Dedifferentiated amniotic fluid mesenchymal stem cell (primary cell): ENCODE results near the gene TOX2.

Experiments used
- DNase-seq: peaks from one replicate; pipeline ENCODE4 v3.0.0-alpha.2; 2016; ENCODE audit errors: extremely low spot score

TOX2 gene

GRCh38 chr20:44019638-44020335, 105.1 kb downstream of the TOX2 start:
- DNase-seq: no peak

GRCh38 chr20:44020406-44021148, 105.9 kb downstream of the TOX2 start:
- no peak for DNase-seq

DNA sequence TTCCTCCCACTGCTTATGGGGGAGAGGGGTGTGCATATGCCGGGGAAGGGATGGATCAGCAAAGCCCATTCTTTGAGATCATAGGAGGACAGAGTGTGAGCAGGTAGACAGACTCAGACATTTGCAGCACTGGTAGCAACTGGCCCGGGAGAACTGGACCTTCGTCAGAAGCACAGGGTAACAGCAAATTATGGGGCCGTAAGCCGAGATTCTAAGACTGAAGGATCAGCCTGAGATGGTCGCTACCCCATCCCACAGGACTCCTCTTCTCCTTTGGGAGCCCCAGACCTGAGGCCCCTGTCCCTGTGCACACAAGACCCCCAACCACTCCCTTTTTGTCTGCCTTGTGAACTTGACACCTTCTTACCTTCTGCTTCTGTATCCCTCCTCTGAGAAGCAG, 106.5 kb downstream of the TOX2 start:
- no peak for DNase-seq

GRCh38 chr20:44021900-44022299, 107.2 kb downstream of the TOX2 start:
- no peak for DNase-seq

GRCh38 chr20:44022464-44022863, 107.8 kb downstream of the TOX2 start:
- no peak for DNase-seq

DNA sequence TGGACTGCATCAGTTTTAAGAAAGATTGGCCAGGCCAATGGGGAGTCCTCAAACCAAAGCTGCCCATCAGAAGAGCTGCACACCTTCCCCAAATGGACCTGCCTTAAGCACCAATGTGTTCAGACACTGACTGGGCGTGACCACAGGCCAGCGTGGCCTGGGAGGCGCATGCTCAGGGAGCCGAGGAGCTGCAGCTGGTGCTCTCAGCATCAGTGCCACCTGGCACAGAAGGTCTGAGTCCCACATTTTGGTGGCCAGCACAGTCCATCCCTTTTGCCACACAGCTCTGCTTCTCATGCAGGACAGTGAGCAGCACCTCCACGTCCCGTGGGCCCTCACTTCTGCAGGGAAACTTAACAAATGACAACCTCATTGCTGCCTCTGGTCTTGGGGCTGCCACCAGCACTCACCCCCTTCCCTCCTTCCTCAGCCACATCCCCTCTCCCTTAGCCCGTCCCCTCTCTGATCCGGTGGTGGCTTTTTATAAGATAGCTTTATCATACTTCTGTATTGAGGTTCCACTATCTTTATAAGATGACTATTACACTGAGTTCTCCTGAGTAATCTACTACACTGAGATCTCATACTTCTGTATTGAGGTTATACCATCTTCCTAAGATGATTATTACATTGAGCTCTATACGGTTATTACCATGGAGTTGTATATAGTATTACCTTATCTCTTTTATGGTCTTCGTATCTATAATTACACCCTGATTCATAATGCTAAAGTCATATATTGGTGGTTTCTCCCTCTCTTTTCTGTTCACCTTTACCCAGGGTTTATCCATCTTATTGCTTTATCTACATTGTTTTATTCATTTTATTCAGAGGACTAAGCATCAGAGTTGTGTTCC, 109.1 kb downstream of the TOX2 start:
- no peak for DNase-seq

DNA sequence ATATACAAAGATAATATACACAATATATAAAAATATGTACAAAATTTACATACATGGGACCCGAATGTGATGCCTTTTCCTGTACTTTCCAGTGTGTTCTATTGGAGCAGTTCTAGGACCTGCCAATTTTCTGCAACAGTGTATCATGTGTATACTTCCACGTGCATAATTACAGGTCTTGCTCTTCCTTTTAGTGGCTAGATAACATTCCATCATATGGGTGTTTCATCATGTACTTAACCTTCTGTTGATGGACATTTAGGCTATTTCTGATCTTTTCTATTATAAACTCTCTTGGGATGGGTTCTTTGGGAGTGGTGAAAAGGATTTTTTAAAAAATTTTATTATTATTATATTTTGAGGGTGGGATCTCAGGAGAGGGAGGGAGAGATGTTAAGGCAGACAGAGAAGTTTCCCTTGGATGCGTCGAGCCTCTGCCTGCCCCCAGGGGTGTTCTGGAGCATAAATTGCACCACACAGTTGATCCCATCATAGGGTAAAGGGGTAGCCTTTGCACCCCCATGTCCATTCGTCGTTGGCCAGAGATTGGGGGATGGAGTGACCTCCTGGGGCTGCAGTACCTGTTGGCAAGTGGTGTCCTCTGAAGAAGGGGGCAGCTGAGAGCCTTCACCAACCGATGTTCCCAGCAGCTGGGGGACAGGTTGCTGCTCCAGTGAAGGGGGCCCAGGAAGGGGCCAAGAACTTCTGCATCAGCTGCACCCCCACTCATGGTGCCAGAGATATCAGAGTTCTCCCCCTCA, 110.3 kb downstream of the TOX2 start:
- DNase-seq: no peak

DNA sequence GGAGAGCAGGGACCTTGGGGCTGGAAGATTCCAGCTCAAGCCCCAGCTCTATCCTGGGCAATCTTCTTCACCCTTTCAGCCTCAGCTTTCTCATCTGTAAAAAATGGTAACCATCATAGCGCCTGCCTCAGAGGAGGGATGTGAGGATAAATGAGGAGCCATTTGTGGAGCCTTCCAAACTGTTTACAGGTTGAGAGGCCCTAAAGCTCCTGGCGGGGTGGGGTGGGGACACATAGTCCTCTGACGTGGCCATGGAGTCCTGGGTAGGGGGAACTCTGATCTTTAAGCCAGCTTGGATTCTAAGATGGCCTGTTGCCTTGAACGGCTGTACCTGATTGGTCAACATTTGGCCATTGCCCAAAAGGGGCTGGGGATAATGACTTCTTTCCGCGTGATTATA, 111.1 kb downstream of the TOX2 start:
- no peak for DNase-seq

DNA sequence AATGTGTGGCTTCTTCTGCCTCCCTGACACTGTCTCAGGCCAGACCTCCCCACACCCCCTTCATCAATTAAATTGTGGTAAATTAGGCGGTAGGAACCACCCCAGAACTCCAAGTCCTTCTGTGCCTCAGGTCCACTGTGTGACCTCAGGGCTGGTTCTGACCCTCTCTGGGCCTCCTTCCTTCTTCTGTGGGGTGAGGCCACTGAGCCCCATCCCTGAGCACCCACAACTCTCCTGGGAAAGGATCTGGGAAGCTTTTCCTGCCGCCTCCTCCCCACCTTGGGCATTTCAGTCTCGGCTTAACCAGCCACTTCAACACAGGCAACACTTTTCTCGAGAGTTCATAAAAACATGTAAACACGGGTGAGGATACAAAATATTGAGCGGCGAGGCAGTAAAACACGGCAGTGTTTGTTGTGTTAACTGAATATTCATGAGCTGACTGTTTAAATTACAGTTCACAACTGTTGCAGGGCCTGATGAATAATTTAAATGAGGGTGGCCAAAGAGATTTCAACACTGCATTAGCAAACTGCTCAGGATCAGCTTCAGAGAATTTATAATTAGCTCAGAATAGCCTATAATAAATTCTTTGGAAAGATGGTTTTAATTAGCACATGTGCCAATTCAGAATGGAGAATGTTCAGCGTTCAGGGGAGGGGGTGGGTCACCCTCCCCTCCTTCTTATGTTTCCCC, 112.1 kb downstream of the TOX2 start:
- DNase-seq: no peak

GRCh38 chr20:44027343-44028002, 112.8 kb downstream of the TOX2 start:
- DNase-seq: no peak

- no peak for DNase-seq
These were observed 113.5 kb downstream of the TOX2 start for GRCh38 chr20:44028003-44028730.

DNA sequence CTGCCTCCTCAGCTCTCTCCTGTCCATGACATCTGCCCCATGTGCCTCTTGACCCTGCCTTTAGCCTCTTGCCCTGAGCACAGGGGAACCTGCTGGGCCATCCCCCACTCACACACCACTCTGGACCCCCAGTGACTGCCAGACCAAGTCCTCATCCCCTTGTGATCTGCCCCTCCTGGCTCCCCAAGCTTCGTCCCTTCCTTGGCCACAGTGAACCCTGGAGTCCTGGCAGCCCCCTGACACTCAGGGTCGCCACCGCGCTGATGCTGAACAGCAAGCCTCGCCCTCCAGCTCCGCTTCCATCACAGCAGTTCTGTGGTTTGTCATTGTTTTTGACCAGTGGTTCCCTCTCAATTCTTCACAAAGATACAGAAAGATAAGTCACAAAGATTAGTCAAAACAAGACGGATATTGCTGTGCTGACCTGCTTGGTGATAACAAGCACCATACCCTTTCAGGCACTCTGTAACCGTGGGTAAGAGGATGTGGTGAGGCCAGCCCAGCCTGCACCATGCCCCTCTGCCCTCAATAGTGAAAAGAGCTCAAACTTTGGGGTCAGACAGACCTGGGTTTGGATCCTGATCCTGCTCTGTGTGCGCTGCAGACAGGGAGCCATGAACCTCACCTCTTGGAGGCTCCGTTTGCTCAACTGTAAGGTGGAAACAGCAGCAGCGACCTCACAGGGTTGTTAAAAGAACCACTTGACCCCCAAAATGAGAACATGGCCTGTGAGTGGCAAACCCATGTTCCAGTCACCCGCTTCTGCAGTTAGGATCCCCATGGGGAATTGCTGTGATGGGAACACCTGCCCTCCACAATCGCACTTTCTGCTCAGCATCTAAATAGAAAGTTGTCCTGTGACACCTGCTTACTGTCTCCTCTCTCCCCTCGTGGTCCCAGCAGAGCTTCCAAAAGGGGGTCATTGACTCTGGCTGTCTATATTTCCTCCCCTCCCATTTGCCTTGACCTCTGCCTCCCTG, 114.5 kb downstream of the TOX2 start:
- no peak for DNase-seq

- DNase-seq: no peak
These were observed 115.2 kb downstream of the TOX2 start for GRCh38 chr20:44029848-44030230.

GRCh38 chr20:44030394-44030793, 115.7 kb downstream of the TOX2 start:
- no peak for DNase-seq

- DNase-seq: no peak
These were observed 116.4 kb downstream of the TOX2 start for GRCh38 chr20:44031001-44031574.

DNA sequence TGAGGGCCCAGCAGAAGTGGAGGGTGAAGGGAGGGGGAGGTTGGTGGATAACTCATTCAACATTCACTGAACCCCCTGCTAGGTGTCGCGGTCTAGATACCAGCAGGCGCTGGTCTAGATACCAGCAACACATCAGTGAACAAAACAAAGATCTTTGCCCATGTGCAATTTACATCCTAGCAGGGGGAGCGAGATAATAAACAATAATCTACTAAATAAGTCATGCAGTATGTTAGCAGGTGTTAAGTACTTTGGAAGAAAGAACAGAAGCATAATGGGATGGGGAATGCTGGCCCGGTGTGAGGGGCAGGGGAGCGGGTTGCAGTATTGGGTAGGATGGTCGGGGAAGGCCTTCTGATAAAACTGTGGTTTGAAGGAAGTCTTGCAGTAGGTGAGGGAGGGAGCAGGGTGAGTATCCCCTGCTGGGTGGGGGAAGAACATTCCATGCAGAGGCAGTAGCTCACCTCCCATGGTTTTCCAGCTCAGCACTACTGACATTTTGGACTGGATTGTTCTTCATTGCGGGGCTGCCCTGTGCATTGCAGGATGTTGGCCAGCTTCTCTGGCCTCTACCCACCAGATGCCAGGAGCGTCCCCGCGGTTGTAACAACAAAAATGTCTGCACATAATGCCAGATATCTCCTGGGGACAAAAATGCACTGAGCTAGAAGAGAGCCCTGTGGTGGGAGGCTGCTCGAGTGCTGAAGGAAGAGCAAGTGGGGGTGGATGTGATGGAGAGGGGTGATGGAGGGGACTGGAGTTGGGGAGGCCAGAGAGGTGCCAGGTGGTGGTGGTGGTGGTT, 117.3 kb downstream of the TOX2 start:
- no peak for DNase-seq

DNA sequence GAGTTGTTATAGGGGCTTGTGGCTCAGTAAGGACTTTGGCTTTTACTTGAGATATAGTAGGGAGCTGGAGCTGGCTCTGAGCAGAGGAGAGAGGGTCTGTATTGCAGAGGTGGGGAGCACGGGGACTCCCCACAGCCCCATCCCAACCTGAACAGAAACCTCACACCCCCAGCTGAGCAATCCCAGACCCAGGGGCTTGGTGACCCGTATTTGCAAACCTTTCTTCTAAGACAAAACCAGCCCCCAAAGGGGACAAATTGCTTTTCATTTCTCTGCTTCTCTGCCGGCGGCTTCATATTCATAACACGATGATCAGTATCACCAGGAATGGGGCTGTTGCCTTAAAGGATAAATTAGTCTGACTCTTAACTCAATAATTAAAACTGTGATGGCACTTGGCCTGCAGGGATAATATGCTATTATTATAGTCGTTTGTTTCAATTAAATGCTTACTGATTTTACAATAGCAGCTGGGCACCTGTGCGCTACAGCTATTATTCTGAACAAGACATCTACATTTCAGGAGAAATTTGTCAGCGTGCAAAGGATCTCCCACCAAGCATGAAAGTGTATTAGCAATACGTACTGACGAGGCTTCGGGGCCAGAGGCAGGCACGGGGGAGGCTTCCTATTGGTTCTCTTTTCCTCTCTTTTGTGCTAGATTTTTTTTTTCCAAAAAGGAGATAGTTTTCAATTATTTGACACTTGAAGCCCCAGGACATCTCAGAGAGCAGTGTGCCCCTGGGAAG, 118.1 kb downstream of the TOX2 start:
- DNase-seq: no peak
